ENCODE measurements around the gene CD47.

Gene CD47

DNA sequence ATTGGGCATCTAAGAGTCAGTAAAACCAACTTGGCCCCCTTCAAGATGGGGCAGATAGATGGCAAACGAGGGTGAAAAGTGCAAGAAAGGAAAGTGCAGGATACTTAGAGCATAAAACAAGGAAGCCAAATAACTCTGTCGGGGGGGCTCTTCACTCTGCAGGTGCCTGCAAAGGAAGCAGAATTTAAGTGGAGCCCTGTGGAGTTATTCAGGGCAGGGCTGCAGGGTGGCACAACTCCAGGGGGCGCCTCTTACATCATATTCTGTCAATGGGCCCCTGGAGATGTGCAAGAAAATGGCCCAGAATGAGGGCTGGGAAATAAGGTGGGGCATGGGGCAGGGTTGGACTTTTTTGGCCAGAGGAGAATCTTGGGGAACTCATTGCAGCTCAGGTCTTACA is 69.7 kb downstream of the CD47 start:
- Histone ChIP-seq H3K36me3 (ENCODE audit: insufficient read depth, low read length) (no peaks in the 10 kb centered on the region), H3K4me2 (ENCODE audit: low read length) (no peak overlapping the region), H3K4me1 (ENCODE audit: control insufficient read depth, insufficient read depth, low read length) (peaks cover 3% of the 10 kb centered on the region), H3K27me3 (ENCODE audit: control insufficient read depth, insufficient read depth, low read length) (peaks cover 8% of the 10 kb centered on the region), H3K4me3 (ENCODE audit: low read length) (no peak overlapping the region), H3K9ac (ENCODE audit: low read depth, low read length) (no peak overlapping the region), H3K9me3 (replicated peaks; ENCODE audit: low read length) (no peaks in the 10 kb centered on the region)

DNA sequence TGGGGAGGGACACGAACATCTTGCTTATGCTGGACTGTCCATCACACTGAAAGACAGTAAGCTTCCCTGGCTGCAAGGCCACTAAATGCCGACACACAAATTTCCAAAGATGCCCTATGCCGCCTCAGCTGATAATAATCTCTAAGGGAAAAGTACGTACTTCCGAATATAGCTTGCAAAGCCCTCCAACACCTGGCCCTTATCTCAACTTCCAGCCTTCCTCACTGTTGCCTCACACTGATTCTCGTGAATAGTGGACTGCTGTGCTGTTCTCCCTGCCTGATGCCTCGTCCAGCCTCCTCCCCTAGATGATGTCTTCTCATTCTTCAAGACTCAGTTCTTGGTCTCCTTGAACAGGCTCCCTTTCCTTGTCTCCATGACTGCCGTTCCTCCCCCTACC is 72.3 kb downstream of the CD47 start:
- Histone ChIP-seq H3K4me1 (ENCODE audit: control insufficient read depth, insufficient read depth, low read length) (no peaks in the 10 kb centered on the region), H3K4me3 (ENCODE audit: low read length) (no peak overlapping the region), H3K27me3 (ENCODE audit: control insufficient read depth, insufficient read depth, low read length) (peaks cover 13% of the 10 kb centered on the region), H3K9me3 (replicated peaks; ENCODE audit: low read length) (no peaks in the 10 kb centered on the region), H3K4me2 (ENCODE audit: low read length) (no peak overlapping the region), H3K36me3 (ENCODE audit: insufficient read depth, low read length) (no peaks in the 10 kb centered on the region), H3K9ac (ENCODE audit: low read depth, low read length) (no peak overlapping the region)

DNA sequence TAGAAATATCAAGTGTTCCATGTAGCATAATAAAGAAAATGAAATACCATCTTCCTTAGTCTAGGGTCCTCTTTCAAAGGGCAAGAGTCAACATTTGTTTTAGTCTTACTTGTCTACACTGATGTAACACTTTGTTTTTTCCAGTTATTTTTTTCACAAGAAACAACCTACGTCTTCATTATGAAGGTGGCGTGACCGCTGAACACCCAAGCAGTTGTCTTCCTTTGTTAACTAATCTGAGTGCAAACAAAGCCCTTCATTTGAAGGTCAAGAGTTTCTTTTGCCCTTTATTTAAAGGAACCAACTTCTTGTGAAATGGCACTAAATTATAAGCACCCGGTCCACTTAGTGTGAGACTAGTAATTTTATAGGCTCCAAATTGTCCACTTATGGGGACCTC is 73.2 kb downstream of the CD47 start:
- Histone ChIP-seq H3K9ac (ENCODE audit: low read depth, low read length) (no peak overlapping the region), H3K4me3 (ENCODE audit: low read length) (no peak overlapping the region), H3K27me3 (ENCODE audit: control insufficient read depth, insufficient read depth, low read length) (peaks cover 18% of the 10 kb centered on the region), H3K4me2 (ENCODE audit: low read length) (no peak overlapping the region), H3K36me3 (ENCODE audit: insufficient read depth, low read length) (no peaks in the 10 kb centered on the region), H3K9me3 (replicated peaks; ENCODE audit: low read length) (no peaks in the 10 kb centered on the region), H3K4me1 (ENCODE audit: control insufficient read depth, insufficient read depth, low read length) (no peaks in the 10 kb centered on the region)

DNA sequence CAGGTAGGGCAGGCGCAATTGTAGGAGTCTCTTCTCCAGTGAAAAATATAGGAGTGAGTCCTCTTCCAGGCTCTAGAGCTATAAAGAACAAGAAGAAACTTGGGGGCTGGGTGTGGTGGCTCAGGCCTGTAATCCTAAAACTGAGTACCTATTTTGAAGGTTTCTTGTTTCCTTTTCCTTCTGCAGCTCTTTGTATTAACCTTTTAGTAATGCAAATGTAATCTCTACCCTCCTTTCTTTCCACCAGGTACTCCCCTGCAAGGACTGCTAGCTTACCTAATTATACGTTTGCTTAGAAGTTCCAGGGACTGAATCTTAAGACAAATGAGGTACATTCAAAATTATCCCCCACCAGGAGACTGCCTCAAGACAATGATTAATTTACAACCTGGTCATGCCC is 75.9 kb downstream of the CD47 start:
- H3K4me3 ChIP-seq (ENCODE audit: low read length): no peak overlapping the region
- no peak overlapping the region for H3K9ac ChIP-seq (ENCODE audit: low read depth, low read length)
- H3K4me2 ChIP-seq (ENCODE audit: low read length): no peak overlapping the region
- H3K27me3 ChIP-seq (ENCODE audit: control insufficient read depth, insufficient read depth, low read length): peaks cover 20% of the 10 kb centered on the region
- H3K4me1 ChIP-seq (ENCODE audit: control insufficient read depth, insufficient read depth, low read length): no peaks in the 10 kb centered on the region
- no peaks in the 10 kb centered on the region for H3K36me3 ChIP-seq (ENCODE audit: insufficient read depth, low read length)
- H3K9me3 ChIP-seq (replicated peaks; ENCODE audit: low read length): no peaks in the 10 kb centered on the region

DNA sequence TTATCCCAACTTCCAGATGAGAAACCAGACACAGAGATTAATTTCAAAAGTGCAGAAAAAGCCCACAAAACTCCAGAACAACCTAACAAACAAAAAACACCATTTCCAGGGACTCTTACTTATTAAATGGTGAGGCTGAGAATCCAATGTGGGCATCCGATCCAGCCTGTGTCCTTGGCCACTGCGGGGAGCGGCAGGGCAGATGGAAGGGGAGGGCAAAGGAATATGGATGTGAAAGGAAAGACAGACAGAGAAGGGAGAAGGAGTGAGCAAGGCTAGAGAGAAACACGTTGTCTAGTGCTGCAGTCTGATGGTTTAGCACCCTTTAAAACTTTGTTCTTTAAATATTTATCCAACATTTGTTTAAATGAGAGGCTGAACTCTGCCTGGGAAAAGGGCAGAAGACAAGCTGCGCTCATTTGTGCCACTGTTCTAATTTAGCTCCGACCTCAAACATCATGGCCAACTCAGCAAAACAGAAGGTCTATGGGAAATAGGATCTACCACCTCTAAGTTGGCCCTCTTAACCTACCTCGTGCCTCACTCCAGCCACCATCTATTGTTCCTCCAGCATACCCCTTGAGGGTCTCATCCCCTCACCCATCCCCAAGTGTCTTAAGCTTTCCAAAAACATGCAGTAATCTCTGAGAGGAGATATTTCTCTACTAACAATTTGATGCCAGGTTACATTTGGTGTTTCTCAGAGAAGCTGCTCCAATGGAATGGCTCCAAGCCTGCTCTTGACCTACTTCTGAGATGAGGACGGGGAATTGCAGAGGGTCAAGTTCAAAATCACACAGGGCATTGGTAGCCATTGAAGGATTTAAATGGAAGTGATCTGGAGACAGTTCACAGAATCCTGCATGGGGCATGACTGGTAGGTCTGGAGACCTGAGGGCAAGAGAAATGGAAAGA is 77.4 kb downstream of the CD47 start:
- H3K9me3 ChIP-seq (replicated peaks; ENCODE audit: low read length): no peaks in the 10 kb centered on the region

DNA sequence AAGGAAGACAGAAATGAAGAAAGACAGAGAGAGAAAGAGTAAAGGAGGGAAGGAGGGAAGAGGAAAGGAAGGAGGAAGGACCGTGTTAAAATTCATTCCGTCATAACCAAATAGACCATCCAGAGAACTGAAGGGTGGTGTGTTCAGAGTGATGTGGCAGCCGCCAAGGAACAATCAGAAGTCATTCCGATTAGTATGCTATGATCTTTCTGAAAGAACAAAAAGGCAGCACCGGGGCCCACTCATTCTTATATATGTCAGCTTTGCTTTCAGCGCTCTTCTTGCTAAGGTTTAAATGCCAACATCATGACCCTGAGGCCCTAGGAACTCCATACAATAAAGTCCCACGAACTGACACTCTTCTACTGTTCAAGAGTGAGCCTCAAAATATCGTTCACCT is 78.5 kb downstream of the CD47 start:
- H3K9ac ChIP-seq (ENCODE audit: low read depth, low read length): no peak overlapping the region
- H3K9me3 ChIP-seq (replicated peaks; ENCODE audit: low read length): no peaks in the 10 kb centered on the region
- H3K4me1 ChIP-seq (ENCODE audit: control insufficient read depth, insufficient read depth, low read length): no peaks in the 10 kb centered on the region
- no peak overlapping the region for H3K4me2 ChIP-seq (ENCODE audit: low read length)
- H3K4me3 ChIP-seq (ENCODE audit: low read length): no peak overlapping the region
- H3K36me3 ChIP-seq (ENCODE audit: insufficient read depth, low read length): no peaks in the 10 kb centered on the region
- H3K27me3 ChIP-seq (ENCODE audit: control insufficient read depth, insufficient read depth, low read length): peaks cover 22% of the 10 kb centered on the region

More for the DNA sequence above, 77.4 kb downstream of the CD47 start:
- Histone ChIP-seq H3K27me3 (ENCODE audit: control insufficient read depth, insufficient read depth, low read length) (peaks cover 22% of the 10 kb centered on the region), H3K4me1 (ENCODE audit: control insufficient read depth, insufficient read depth, low read length) (no peaks in the 10 kb centered on the region), H3K9ac (ENCODE audit: low read depth, low read length) (no peak overlapping the region), H3K4me2 (ENCODE audit: low read length) (no peak overlapping the region), H3K4me3 (ENCODE audit: low read length) (no peak overlapping the region), H3K36me3 (ENCODE audit: insufficient read depth, low read length) (no peaks in the 10 kb centered on the region)

GRCh38 chr3:108011616-108012015 is 79.2 kb downstream of the CD47 start:
- Histone ChIP-seq H3K9ac (ENCODE audit: low read depth, low read length) (no peak overlapping the region), H3K4me1 (ENCODE audit: control insufficient read depth, insufficient read depth, low read length) (no peaks in the 10 kb centered on the region), H3K4me3 (ENCODE audit: low read length) (no peak overlapping the region), H3K27me3 (ENCODE audit: control insufficient read depth, insufficient read depth, low read length) (peaks cover 22% of the 10 kb centered on the region), H3K9me3 (replicated peaks; ENCODE audit: low read length) (no peaks in the 10 kb centered on the region), H3K36me3 (ENCODE audit: insufficient read depth, low read length) (no peaks in the 10 kb centered on the region), H3K4me2 (ENCODE audit: low read length) (no peak overlapping the region)

DNA sequence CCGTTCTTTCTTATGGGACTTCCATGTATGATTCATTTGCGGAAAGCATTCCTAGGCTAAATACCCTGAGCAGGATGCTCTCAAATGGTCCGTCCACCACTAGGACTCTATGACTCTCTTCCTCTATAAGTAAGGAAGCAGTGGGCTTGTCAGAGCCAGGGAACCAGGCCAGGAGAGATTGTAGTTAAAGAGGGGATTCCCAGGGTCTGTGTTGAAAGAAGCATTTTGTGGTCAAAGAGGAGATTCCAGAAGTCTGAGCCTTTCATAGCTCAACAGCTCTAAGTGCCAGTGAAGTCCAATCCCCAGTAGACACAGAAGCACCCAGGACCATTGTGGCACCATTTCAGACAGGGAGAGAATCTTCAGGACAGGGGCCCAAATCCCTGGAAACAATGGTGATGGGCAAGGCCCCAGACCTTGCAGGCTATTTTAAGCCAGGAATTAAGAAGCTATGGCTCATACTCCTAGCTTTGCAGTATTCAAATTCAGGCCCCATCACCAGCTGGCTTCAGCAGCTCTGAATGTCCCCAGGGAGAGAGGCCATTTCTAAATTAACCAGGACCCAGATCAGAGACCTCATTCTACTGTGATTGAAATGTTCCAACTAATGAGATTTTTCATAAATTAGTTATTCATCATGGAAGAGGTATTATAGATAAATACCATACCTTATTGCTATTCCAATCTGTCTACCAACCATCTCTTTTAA is 81.7 kb downstream of the CD47 start:
- no peaks in the 10 kb centered on the region for H3K4me1 ChIP-seq (ENCODE audit: control insufficient read depth, insufficient read depth, low read length)
- H3K4me3 ChIP-seq (ENCODE audit: low read length): no peak overlapping the region
- H3K4me2 ChIP-seq (ENCODE audit: low read length): no peak overlapping the region
- peaks cover 22% of the 10 kb centered on the region for H3K27me3 ChIP-seq (ENCODE audit: control insufficient read depth, insufficient read depth, low read length)
- H3K36me3 ChIP-seq (ENCODE audit: insufficient read depth, low read length): no peaks in the 10 kb centered on the region
- H3K9ac ChIP-seq (ENCODE audit: low read depth, low read length): no peak overlapping the region
- H3K9me3 ChIP-seq (replicated peaks; ENCODE audit: low read length): no peaks in the 10 kb centered on the region

DNA sequence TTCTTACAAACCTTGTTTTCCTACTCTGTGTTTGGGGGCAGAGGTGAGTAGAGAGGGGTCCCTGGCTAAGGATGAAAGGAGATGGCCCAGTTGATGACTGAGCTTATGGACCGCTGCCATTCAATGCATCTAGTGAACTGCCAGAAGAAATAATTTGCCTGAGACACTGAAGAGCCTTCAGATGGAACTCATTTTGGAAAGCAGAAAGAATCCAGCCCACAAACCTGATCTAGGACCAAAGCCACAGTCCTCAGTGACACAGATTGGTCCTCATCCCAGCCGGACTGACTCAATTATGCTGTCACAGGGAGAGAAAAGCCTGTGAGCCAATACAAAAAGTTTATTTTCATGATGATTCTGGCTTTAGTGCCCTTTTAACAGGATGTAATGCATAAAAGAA is 82.7 kb downstream of the CD47 start:
- H3K9ac ChIP-seq (ENCODE audit: low read depth, low read length): no peak overlapping the region
- no peaks in the 10 kb centered on the region for H3K9me3 ChIP-seq (replicated peaks; ENCODE audit: low read length)
- no peak overlapping the region for H3K4me2 ChIP-seq (ENCODE audit: low read length)
- no peaks in the 10 kb centered on the region for H3K4me1 ChIP-seq (ENCODE audit: control insufficient read depth, insufficient read depth, low read length)
- H3K4me3 ChIP-seq (ENCODE audit: low read length): no peak overlapping the region
- no peaks in the 10 kb centered on the region for H3K36me3 ChIP-seq (ENCODE audit: insufficient read depth, low read length)
- H3K27me3 ChIP-seq (ENCODE audit: control insufficient read depth, insufficient read depth, low read length): peaks cover 12% of the 10 kb centered on the region

GRCh38 chr3:108006881-108007331 is 83.9 kb downstream of the CD47 start:
- Histone ChIP-seq H3K27me3 (ENCODE audit: control insufficient read depth, insufficient read depth, low read length) (peaks cover 13% of the 10 kb centered on the region), H3K9ac (ENCODE audit: low read depth, low read length) (no peak overlapping the region)

DNA sequence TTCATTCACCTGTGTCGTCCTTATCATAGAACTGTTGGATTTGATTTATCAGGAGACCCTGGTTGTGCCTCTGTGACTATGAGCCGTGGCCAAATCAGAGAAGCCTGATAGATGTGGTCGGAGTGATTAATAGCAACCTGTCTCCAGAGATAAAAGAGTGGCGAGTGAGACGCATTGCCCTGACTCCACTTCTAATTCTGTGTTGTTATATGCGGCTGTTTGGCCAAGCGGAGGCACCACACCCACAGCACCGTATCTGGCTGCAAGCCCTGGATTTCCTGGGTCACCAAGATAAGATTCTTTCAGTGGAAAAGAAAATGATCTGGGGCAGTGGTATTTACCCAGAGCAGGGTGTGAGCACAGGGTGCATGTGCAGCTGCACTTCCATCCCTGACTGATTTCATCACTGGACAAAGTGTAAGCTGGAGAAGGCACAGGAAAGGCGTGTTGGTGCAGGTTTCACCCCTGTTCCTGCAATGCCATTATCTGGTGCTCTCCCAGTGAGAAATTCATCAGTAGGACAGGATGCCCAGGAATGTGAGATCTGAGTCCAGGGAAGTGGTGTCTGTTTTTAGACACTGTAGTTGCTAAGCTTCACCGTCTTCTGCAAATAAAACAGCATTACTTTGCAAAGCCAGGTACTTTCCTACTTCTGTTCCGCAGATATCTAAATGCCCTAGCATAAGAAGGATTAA is 84.6 kb downstream of the CD47 start:
- Histone ChIP-seq H3K4me1 (ENCODE audit: control insufficient read depth, insufficient read depth, low read length) (no peaks in the 10 kb centered on the region), H3K4me3 (ENCODE audit: low read length) (no peak overlapping the region), H3K36me3 (ENCODE audit: insufficient read depth, low read length) (no peaks in the 10 kb centered on the region), H3K27me3 (ENCODE audit: control insufficient read depth, insufficient read depth, low read length) (peaks cover 14% of the 10 kb centered on the region), H3K4me2 (ENCODE audit: low read length) (no peak overlapping the region), H3K9me3 (replicated peaks; ENCODE audit: low read length) (no peaks in the 10 kb centered on the region), H3K9ac (ENCODE audit: low read depth, low read length) (no peak overlapping the region)

More at GRCh38 chr3:108006881-108007331, 83.9 kb downstream of the CD47 start:
- H3K4me3 ChIP-seq (ENCODE audit: low read length): no peak overlapping the region
- no peaks in the 10 kb centered on the region for H3K9me3 ChIP-seq (replicated peaks; ENCODE audit: low read length)
- no peak overlapping the region for H3K4me2 ChIP-seq (ENCODE audit: low read length)
- no peaks in the 10 kb centered on the region for H3K36me3 ChIP-seq (ENCODE audit: insufficient read depth, low read length)
- H3K4me1 ChIP-seq (ENCODE audit: control insufficient read depth, insufficient read depth, low read length): no peaks in the 10 kb centered on the region
